Right renal cortex interstitium (tissue), 3 donors: ENCODE results near the gene ADGRB3. TPM values are rescaled to one million over a fixed set of nuclear protein-coding genes. Genes with fewer than 3 reads are reported as not detected.
A peak's percentile ranks its signal among the peaks of the same experiment; 100 is the strongest.
"Not testable (repeated sequence)": the region's sequence is repeated elsewhere in the genome, so short reads cannot be mapped to it uniquely, and the experiment has no call there.

Experiments used
- DNase-seq, 3 donors: peaks; one replicate each; pipeline ENCODE4 v3.0.0-alpha.2; 2013; ENCODE audit warnings: low read depth in 3 of 3, low spot score in 2 of 3
- polyA plus RNA-seq, 3 donors: library from polyadenylated mRNA; unstranded; fragments of 120-200 nt; gene quantifications; one replicate each; pipeline ENCODE4 v1.2.1, GENCODE V29; 2013; ENCODE audit not compliant: insufficient read length in 3 of 3

Gene ADGRB3
- polyA plus RNA-seq, 3 donors, result 4.6 to 5.2 (median 5.1) TPM

DNA sequence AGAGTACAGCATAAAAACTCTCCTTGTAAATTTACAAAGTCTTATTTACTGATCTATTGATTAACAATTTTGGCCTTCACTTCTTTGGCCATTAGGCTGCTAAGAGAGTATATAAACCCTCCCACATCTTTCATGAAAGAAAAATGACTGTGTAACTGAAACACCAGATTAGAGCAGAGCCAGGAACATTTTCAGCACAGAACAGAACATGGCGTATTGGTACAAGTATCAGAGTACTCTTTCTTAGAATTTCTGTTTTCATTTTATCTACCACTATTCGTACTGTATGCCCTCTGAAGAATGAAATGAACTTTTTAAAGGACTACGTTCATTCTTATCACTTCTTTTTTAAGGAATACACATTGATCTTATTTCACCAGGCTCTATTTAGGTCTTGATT is 550.2 kb downstream of the ADGRB3 start:
- DNase-seq, result no peak

DNA sequence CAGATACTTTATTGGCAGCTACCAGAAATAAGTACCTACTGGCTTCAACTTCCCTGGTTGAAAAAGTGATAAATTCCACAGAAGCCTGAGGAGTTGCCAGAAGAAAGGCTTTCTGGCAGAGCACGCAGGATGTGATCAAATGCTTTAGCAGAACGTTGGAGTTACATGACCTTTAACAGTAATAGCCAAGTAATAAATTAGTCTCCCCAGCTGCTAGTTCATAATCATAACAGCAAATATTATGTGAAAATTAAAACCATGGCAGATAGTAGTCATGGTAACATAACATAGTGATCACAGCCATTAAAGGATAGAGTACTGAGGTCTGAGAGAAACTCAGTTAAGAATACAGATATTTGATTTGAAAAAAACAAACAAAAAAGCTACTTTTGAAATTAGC is 567.7 kb downstream of the ADGRB3 start:
- DNase-seq, result no peak

DNA sequence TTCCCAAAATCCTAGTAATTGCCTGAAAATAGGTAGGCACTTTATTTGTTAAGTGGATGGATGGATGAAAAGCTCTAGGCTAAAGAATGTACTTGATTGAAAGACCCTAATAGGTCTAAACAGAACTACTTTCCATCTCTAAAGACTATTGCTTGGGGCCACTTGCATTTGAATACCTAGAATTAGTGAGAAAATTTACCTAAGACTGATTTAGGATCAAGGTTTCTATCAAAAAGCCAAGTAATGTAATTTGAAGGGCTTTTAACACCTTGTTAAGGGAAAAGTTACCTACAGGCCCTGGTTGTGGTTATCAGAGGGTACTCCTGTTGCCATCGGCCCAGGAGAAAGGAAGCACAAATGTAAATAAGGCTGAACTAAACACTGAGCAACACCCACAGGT is 581.0 kb downstream of the ADGRB3 start:
- no peak for DNase-seq

DNA sequence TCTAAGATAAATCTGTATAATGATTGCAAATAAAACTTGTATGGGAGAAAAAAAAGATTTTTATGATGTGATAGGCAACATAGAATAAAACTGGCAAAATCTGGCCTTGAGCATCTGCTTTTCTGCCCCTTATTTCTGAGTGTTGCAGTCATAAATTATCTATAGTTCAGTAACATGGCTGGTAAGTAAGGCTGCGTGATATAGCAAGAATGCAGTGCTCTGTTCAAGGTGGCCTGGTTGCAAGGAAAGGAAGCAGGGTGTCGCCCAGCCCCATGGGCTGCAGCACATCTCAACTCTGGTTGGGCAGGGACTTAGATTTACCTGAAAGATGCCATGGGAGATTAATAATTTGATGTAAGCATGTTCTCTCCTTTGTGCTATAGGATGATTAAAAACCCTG is 582.3 kb downstream of the ADGRB3 start:
- no peak for DNase-seq

DNA sequence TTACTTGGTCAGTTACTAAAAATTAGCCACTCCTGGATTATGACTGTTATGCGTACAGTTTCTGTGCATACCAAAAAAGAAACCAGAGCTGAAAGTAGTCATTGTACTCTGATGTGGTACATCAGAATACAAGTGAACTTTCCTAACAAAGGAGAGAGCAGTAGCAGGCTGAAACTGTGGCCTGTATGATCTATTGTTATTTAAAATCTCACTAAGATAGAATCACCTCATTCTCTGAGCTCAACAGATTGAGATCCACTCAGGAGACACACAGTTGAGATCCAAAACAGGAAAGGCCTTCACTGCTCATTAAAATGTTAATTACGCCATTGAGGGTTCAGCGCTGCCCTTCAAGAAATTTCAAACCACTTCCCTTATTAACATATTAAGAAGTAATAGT is 585.3 kb downstream of the ADGRB3 start:
- DNase-seq, result no peak

DNA sequence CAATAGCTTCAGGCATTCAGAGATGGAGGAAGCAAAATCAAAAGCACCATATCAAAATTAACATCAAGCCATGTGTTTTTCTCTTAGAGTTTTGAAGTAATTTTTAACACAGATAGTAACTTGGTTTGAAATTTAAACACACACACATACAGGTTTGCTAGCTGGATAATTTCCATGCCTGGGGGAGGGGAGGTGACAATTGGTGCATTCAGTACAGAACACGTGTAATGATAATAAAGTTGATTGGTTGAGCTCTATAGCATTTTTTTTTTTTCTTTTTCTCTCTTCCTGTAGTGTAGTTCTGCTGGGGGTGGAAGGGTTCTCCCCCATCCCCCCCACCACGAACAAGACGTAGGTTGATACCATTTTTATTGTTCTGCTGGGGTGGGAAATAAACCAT is 596.9 kb downstream of the ADGRB3 start:
- DNase-seq, result no peak

DNA sequence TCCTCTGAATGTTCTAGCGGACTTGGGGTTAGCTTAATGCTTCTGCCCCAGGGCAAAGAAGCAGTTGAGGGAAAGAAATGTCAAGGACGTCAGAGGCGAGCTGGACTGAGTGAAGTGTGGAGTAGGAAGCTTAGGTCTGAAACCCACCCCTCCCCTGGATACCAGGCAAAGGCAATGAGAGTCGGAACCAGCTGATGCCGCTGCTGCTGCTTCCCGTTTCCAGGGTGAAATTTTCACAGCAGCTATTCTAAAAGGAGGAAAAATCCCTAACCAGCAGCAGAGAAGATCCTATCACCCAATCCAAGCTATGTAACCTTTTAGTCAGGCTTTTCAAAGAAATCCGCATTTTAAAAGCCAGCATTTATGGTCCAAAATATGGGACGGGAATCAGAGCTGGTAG is 597.4 kb downstream of the ADGRB3 start:
- peak in 1 of 3 donors; percentile 0 for DNase-seq

DNA sequence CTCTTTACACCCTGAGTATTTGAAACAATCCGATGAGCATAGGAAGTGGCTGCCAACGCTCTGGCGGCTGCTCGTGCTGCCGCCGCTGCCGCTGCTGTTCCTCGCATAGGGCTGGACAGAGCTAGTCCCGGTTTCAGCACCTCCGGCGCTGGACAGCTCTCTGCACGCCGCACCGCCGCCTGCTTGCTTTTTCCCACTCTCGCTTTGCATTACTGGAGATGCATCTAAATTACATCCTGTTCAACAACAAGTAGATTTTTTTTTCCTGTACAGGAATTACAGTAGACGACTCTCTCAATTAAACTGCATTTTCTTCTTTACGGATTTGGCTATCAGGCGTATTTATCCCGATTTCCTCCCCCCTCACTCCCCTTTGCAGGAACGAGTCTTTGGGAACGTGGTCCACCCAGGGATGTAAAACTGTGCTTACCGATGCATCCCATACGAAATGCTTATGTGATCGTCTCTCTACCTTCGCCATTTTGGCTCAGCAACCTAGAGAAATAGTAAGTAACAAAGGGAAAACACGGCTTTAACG is 597.9 kb downstream of the ADGRB3 start:
- DNase-seq, result peak; percentile 41 to 80 (median 74)

DNA sequence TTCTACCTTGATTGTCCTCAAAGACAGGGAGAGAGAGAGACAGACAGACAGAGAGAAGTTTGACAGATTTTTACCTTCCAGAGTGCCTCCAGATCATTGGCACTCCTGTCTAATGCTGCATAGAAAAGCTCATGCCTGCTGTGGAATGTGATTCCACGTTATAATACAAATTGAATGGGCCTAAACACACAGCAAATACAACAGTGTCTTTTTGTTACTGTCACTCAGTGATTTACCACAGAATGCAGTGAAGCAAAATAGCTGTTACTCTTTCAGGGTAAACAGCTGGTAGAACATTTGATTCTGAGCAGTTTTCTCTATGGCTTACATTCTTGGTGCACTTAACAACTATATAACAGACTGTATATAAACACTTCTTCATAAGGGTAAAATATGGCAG is 603.0 kb downstream of the ADGRB3 start:
- no peak for DNase-seq

DNA sequence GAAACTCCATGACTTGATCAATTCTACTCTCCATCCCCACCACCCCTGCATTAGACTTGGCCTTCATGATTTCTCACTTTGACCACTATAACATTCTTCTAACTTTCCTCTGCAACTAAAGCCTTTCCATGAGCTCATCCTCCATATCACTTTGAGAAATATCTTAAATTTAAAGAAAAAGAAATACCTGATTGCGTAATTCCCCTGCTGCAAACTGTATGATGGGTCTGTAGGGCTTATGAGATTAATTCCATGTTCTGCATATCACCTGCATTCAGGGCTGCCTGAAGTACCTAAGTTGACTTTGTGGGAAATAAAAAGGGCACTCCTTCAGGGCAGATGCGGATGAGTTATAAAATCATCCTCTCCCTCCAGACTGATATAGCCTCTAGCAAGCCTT is 611.9 kb downstream of the ADGRB3 start:
- DNase-seq, result no peak

DNA sequence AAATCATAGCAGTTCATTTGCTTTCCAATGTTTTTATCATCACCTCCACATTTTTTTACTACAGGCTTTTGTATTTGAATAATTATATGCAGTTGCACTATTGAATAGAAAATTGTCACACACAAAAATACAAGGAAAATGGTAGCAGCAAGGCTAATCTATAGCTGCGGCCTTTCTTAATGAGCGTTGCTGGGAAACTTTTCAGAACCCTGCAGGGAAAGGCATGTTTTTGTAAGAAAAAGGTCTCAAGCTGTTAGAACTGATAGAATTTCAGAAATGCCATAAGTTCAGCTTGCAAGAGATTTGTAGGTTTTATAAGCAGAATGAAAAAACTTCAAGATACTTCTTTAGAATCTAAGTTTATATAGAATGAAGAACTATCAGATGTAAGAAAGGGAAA is 625.9 kb downstream of the ADGRB3 start:
- no peak for DNase-seq

DNA sequence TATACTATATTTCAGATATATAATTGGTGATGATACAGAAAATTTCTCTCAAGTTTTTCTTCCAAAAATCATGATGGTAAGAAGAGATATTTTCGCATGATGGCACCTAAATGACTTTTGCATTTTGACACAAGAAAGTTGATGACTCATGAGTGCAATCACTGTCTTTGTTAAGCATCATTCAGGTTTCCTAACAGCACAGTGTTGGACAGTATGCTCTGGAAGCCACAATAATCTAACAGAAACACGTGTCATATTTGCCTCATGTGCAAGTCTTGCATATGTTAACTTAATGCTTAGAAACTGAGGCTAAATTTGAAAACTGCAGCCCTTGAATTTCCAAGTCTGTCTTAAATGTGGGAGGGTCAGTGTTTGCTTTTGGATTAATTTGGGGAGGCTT is 628.2 kb downstream of the ADGRB3 start:
- DNase-seq, result no peak

DNA sequence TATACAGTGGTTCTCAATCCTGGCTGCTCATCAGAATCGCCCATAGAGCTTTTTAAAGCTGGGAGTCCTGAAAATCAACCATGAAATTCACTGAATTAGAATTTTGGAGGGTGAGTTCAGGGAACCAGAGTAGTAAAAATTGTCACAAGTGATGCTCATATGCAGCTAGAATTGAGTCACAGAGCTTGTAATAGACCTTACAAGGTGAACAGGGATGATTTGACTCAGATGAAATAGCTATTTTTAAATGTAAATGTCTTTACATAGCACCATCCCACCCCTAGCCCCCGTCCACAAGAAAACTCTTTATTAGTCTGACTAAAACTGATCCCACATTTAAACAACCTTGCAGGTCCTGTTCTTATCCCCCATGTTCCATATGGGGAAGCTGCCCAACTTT is 630.0 kb downstream of the ADGRB3 start:
- no peak for DNase-seq

DNA sequence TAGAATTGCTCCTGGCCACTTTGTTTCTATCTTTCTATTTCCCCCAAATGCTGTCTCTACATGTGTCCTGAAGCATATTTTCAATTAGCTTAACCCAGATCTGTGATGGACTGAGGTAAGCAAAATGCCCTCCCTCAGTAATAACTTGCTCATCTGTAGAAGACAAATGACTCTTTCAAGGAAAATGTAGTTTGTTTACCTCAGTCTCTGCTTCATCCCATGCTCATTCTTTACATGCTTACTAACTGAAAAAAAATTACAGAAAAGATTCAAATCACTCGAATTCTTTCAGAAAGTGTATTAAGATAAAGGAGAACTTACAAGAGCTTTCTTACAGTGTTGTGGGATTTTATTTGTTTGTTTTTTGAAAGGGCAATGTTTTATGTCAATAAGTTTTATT is 630.6 kb downstream of the ADGRB3 start:
- DNase-seq, result no peak

DNA sequence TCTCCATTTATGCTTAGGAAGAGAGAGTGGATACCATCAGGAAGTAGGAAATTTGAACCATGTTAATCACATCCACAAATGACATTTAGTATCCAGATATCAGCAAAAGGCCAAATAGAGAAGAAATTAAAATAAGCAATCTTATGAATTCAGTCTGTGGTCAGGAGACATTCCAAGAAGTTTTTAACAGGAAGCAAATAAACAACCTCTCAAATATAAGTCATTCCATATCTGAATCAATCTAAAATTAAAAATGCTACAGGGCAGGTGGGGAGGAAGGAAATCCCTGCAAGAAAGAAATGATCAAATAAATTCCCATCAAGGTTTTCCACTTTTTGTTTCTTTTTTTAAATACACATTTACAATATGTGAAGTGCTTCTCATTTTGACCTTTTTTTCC is 641.1 kb downstream of the ADGRB3 start:
- DNase-seq, result no peak

DNA sequence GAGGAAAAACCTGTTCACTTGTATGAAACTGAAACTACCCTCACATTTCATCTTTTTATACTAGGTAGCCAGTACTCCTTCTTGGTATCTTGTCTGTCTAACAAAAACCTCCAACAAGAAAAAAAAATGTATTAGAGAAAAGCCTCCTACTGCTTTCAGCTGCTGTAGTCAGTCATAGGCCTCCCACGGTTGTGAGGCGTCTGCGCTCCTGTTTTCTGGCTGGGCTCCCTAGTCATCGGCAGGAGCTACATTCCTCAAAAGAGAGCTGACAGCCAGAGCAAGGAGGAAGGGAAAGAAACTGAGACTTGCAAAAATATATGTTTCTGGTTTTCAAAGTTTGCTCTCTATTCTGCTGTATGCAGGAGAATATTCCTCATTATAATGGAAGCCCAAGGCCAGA is 644.7 kb downstream of the ADGRB3 start:
- no peak for DNase-seq

DNA sequence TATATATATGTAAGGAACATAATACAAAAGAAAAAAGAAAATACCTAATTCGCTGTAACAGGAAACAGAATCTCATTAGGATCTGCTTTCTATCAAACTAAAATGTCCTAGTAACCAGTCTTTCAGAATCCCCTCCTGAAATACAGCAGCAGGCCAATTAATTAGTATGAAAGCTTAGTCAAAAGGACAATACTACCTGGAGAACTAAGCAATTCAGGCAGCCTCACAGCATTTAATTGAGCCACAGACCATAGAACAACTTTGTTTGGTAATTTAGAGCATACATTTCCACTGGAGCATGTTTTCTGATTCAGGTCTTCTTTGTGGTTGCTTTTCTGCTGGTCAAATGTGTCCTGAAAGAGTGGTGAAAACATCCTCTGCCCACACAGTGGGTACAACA is 645.8 kb downstream of the ADGRB3 start:
- DNase-seq, result no peak

DNA sequence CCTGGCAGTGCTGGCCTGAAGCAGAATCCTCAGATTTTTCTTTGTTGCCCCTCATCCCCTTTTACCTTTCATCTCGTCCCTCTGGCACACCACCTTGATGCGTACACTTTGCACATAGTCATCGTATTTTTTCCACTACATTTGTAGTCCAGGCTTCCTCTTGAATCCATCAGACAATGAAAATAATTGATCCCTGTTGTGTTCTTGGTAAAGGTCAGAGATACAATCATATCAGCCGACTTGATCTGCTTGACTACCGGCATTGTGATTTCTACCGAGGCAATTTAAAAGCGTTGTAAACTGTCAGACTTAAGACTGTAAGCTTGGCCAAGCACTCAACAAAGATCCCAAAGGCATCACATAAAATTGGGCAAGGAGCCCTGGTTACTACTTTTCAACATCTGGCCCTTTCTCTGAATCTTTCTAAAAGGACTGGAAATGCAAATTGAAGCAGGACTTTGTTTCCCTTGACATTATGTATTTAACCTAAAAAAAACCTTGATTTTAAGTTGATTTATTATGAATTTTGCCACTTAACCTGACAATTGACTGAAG is 649.2 kb downstream of the ADGRB3 start:
- no peak for DNase-seq

DNA sequence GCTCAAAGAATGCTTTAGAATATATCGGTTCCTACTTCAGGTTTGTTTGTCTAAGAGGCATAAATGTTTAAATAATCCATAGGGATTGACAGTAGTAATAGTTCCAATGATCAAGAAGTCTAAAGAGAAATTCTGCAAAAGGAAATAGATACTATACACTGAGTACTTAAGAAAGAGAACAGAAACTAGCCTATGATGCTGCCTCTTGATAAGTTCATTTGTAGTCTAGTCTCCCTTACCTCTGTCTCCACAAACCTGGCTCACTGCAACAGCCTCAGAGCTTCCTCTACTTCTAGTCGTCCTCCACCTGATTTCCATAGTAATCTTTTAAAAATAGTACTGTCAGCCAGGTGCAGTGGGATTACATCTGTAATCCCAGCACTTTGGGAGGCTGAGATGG is 650.0 kb downstream of the ADGRB3 start:
- DNase-seq, result no peak

DNA sequence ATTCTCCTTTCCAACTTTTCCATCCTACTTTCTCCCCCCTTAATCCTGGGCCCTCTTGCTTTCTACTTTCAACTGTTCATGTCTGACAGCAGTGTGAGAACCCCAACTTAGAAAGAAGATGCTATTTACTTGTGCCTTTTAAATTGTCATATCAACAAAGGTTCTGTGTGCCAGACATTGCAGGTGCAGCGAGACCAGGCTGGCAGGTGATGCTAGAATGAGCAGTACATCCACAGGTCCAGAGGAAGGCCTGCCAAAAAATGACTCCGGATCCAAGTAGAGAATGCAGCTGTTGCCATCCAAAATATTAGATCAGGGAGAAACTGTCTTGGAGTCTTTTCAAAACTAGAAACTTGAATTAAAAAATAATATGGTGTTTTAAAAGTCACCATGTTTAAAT is 651.2 kb downstream of the ADGRB3 start:
- DNase-seq, result no peak

DNA sequence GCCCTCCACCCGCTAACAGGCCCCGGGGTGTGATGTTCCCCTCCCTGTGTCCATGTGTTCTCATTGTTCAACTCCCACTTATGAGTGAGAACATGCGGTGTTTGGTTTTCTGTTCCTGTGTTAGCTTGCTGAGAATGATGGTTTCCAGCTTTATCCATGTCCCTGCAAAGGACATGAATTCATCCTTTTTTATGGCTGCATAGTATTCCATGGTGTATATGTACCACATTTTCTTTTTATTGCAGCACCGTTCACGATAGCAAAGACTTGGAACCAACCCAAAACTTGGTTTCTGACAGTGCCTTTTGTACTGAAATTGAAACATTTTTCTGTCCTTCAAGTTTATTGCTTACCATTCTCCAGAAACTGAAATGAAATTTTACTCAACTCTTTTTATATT is 653.1 kb downstream of the ADGRB3 start:
- DNase-seq, result not testable (repeated sequence)

DNA sequence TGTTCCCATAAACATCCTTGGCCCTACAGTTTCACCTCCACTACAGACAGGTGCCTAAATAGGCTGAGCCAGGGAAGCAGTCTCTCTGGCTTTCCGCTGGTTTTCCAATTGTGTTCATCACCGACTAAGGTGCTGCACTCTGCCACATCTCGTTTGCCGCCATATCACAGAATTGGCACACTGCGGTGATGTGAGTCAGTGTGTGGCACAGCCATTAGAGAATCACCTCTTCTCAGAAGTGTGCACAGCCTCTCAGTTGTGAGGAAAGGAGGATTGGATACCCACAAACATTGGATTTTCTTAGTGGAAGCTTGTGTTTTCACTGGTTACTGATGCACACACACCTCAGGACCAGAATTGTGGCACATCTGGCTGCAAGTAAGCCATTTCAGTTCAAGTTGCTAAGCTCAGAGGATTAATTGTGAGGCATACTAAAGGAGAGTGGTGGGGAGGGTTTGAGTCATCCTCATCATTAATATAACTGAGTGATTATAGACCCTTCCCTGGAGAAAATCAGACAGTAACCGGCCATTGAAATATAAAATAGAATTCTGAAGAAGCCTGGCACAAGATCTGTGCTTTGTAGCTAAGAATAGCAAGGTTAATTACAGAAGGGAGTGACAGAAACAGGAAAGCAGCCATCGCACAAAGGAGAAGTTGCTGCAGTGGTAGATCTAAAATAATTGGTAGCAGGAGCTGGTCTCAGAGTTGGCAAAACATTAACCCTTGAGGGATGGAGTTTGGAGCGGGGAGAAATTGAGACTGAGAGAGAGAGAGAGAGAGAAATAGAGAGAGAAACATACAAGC is 654.8 kb downstream of the ADGRB3 start:
- no peak for DNase-seq
